ENCODE measurements around the gene MGLL.

DNA sequence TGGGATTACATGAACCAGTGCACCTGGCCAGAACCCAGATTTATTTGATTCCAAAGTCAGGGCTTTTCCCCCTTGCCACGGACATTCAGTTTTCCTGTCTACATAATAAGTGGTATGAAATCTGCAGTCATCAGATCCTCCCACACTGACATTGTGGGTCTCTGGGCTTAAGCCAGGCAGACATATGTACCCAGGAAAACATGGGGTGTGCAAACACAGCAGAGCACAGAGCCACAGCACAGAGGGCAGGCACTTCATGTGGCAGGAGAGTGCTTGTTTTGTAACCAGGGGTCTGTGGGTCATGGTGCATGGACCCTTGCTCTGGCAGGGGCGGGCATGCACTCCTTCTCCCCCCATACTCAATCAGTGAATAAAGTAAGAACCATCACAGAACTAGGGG lies 155.6 kb downstream of the MGLL start:
- TF ChIP-seq, protein P1, sequence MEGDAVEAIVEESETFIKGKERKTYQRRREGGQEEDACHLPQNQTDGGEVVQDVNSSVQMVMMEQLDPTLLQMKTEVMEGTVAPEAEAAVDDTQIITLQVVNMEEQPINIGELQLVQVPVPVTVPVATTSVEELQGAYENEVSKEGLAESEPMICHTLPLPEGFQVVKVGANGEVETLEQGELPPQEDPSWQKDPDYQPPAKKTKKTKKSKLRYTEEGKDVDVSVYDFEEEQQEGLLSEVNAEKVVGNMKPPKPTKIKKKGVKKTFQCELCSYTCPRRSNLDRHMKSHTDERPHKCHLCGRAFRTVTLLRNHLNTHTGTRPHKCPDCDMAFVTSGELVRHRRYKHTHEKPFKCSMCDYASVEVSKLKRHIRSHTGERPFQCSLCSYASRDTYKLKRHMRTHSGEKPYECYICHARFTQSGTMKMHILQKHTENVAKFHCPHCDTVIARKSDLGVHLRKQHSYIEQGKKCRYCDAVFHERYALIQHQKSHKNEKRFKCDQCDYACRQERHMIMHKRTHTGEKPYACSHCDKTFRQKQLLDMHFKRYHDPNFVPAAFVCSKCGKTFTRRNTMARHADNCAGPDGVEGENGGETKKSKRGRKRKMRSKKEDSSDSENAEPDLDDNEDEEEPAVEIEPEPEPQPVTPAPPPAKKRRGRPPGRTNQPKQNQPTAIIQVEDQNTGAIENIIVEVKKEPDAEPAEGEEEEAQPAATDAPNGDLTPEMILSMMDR (IDR thresholded peaks at IDR 0.05; ENCODE audit: low read length), result no peak
- TF ChIP-seq EZH2 (optimal IDR thresholded peaks at IDR 0.05; ENCODE audit: low read depth, low read length), result no peak

Measured in MM.1S (cell line).